Measurements from ENCODE around the gene MAFB.

MAFB gene

GRCh38 chr20:40670253-40670652 lies 18.8 kb downstream of the MAFB start:
- no peak for DNase-seq (ENCODE audit: extremely low read depth, low read depth)
- TF ChIP-seq CTCF (IDR thresholded peaks at IDR 0.05; ENCODE audit: low read depth, low read length, missing control alignments), result peak; percentile 14
- H3K4me3 ChIP-seq (replicated peaks; ENCODE audit: low read depth, low read length), result no peak overlapping the region

DNA sequence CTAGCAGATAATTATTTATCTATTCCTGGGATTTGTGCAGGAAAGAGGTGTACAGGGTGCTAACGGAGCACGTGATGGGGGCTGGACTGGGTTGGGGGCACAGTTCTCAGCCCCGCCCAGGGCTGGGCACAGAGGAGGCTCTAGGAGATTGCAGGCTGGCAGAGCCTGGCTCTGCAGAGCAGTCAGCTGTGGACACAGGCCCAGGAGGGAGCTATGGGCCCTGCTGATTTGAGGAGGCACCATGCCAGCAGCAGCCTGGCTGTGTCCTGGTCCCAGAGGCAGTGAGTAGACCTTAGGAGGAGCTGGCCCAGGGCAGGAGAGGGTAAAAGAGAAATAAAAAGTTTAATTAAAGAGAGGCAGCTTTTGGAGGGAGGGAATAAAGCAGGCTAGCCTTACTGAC lies 19.3 kb downstream of the MAFB start:
- TF ChIP-seq CTCF (IDR thresholded peaks at IDR 0.05; ENCODE audit: low read depth, low read length, missing control alignments), result no peak
- no peak for DNase-seq (ENCODE audit: extremely low read depth, low read depth)

GRCh38 chr20:40668449-40669228 lies 20.4 kb downstream of the MAFB start:
- no peak for TF ChIP-seq CTCF (IDR thresholded peaks at IDR 0.05; ENCODE audit: low read depth, low read length, missing control alignments)
- DNase-seq (ENCODE audit: extremely low read depth, low read depth), result no peak
- H3K4me3 ChIP-seq (replicated peaks; ENCODE audit: low read depth, low read length), result no peak overlapping the region

More for the DNA sequence above, 19.3 kb downstream of the MAFB start:
- no peak overlapping the region for H3K4me3 ChIP-seq (replicated peaks; ENCODE audit: low read depth, low read length)

DNA sequence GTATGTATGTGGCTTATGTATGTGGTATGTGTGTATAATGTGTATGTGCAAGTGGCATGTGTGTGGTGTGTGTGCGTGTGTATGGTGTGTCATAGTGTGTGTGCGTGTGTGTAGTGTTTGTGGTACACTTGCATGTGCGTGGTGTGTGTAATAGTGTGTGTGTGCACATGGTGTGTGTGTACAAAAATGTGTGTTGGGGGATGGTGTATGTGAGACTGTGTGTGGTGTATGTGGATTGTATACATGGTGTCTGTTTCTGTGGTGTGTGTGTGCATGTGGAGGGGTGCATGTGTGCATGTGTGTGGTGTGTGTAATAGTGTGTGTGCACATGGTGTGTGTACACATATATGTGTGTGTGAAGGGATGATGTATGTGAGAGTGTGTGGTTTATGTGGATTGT lies 21.5 kb downstream of the MAFB start:
- H3K4me3 ChIP-seq (replicated peaks; ENCODE audit: low read depth, low read length), result no peak overlapping the region
- DNase-seq (ENCODE audit: extremely low read depth, low read depth), result no peak
- no peak for TF ChIP-seq CTCF (IDR thresholded peaks at IDR 0.05; ENCODE audit: low read depth, low read length, missing control alignments)

DNA sequence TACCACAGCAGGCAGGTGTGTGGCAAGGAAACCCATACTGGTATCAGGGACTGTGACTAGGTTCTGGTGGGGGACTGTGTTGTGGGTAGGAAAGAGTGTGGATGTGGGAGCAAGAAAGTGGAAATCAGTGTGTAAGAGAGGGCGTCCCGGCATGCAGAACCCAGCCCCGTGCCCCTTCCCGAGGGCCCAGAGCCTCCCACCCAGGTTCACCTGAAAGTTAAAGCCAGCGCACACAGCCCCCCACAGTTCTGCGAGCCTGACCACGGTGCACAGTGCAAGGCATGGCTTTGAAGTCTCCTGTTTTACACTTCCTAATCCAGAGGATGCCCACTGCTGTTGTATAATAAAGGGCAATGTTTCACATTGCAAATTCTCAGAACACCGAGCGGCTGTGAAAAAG lies 22.7 kb downstream of the MAFB start:
- no peak for TF ChIP-seq CTCF (IDR thresholded peaks at IDR 0.05; ENCODE audit: low read depth, low read length, missing control alignments)
- no peak for DNase-seq (ENCODE audit: extremely low read depth, low read depth)
- H3K4me3 ChIP-seq (replicated peaks; ENCODE audit: low read depth, low read length), result no peak overlapping the region

GRCh38 chr20:40664891-40665290 lies 24.1 kb downstream of the MAFB start:
- TF ChIP-seq CTCF (IDR thresholded peaks at IDR 0.05; ENCODE audit: low read depth, low read length, missing control alignments), result no peak
- no peak for DNase-seq (ENCODE audit: extremely low read depth, low read depth)
- no peak overlapping the region for H3K4me3 ChIP-seq (replicated peaks; ENCODE audit: low read depth, low read length)

Data from HFF-Myc (cell line).